Measurements from ENCODE around the gene FAT1.

DNA sequence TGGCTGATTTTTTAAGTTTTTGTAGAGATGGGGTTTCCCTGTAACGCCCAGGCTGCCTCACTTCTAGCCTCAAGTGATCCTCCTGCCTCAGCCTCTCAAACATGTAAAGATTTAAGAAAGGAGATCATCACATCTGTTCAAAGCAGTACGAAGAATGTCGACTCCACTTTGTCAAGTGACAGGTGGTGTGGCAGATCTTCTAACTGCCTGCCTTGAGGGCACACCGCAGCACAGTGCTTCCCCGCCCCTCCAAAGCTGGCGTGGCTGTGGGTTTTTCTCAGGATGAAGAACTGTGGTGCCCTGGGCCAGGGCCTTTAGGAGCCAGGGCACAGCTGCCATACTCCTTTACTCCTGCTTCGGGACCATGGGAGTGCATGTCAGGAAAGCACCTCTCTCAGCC lies 125.0 kb downstream of the FAT1 start:
- TF ChIP-seq, protein P1, sequence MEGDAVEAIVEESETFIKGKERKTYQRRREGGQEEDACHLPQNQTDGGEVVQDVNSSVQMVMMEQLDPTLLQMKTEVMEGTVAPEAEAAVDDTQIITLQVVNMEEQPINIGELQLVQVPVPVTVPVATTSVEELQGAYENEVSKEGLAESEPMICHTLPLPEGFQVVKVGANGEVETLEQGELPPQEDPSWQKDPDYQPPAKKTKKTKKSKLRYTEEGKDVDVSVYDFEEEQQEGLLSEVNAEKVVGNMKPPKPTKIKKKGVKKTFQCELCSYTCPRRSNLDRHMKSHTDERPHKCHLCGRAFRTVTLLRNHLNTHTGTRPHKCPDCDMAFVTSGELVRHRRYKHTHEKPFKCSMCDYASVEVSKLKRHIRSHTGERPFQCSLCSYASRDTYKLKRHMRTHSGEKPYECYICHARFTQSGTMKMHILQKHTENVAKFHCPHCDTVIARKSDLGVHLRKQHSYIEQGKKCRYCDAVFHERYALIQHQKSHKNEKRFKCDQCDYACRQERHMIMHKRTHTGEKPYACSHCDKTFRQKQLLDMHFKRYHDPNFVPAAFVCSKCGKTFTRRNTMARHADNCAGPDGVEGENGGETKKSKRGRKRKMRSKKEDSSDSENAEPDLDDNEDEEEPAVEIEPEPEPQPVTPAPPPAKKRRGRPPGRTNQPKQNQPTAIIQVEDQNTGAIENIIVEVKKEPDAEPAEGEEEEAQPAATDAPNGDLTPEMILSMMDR (IDR thresholded peaks at IDR 0.05; ENCODE audit: extremely low read depth in 1 of 2, insufficient read depth in 1 of 2, low read depth in 1 of 2, low read length in 2 of 2): no peak
- TF ChIP-seq POLR2A (IDR thresholded peaks at IDR 0.05; ENCODE audit: low read depth, low read length) (no peak), MAX (IDR thresholded peaks at IDR 0.05; ENCODE audit: insufficient read depth, insufficient read length) (no peak)
